K562 (cell line): Measurements from ENCODE around the gene NT5DC2. TPM values are rescaled to one million over a fixed set of nuclear protein-coding genes. Genes with fewer than 3 reads are reported as not detected.

Experiments
- ARHGAP35 ChIP-seq: fragments of 450-650 bp; IDR thresholded peaks from 2 replicates; pipeline ENCODE4 v1.6.1; 2018; ENCODE audit not compliant: partially characterized antibody
- ARID2 ChIP-seq: fragments of 450-650 bp; IDR thresholded peaks from 2 replicates; pipeline ENCODE4 v1.6.1; 2017; ENCODE audit warnings: antibody characterized with exemption, mild to moderate bottlenecking
- CC2D1A ChIP-seq: fragments of 450-650 bp; IDR thresholded peaks from 2 replicates; pipeline ENCODE4 v1.6.1; 2017; ENCODE audit warnings: mild to moderate bottlenecking
- CREB1 ChIP-seq, 2 experiments: sonication (generic) in 1 of 2; formaldehyde crosslinking in 1 of 2; IDR thresholded peaks; 2 replicates each; pipeline versions ENCODE4 v1.6.1 to v1.8.0; 2012 to 2022; ENCODE audit warnings: inconsistent platforms in 1 of 2, mild to moderate bottlenecking in 1 of 2, missing genetic modification reagents in 1 of 2, moderate library complexity in 1 of 2
- DACH1 ChIP-seq: fragments of 450-650 bp; IDR thresholded peaks from 2 replicates; pipeline ENCODE4 v1.6.1; 2018; ENCODE audit not compliant: partially characterized antibody
- GTF2A2 ChIP-seq: IDR thresholded peaks from 2 replicates; pipeline ENCODE4 v1.6.1; 2016; ENCODE audit warnings: mild to moderate bottlenecking, missing genetic modification characterization, missing compliant biosample characterization
- HDGF ChIP-seq: fragments of 450-650 bp; IDR thresholded peaks from 2 replicates; pipeline ENCODE4 v1.6.1; 2016
- KAT2B ChIP-seq: IDR thresholded peaks from one replicate; pipeline ENCODE4 v1.6.1; 2012; ENCODE audit warnings: low read depth, mild to moderate bottlenecking, control low read depth, inconsistent platforms, low read length, moderate library complexity
- L3MBTL2 ChIP-seq: fragments of 450-650 bp; IDR thresholded peaks from 2 replicates; pipeline ENCODE4 v1.6.1; 2016; ENCODE audit warnings: mild to moderate bottlenecking, moderate library complexity
- MIER1 ChIP-seq: fragments of 450-650 bp; IDR thresholded peaks from 2 replicates; pipeline ENCODE4 v1.6.1; 2016; ENCODE audit warnings: antibody characterized with exemption, mild to moderate bottlenecking, low read depth
- NCOA1 ChIP-seq: fragments of 450-650 bp; IDR thresholded peaks from 2 replicates; pipeline ENCODE4 v1.6.1; 2016; ENCODE audit warnings: low read depth
- NR3C1 ChIP-seq: sonication (generic); formaldehyde crosslinking; IDR thresholded peaks from 2 replicates; pipeline ENCODE4 v1.8.1; 2022; ENCODE audit warnings: missing genetic modification reagents
- SMARCB1 ChIP-seq: IDR thresholded peaks from 2 replicates; pipeline ENCODE4 v1.6.1; 2011; ENCODE audit warnings: improper control_type of control experiment, low read depth; ENCODE audit not compliant: insufficient read length
- SRSF9 ChIP-seq: fragments of 200-400 bp; formaldehyde crosslinking; IDR thresholded peaks from 2 replicates; pipeline ENCODE4 v1.6.1; 2017; ENCODE audit warnings: low read depth, low read length, borderline replicate concordance
- SUPT5H ChIP-seq: fragments of 450-650 bp; IDR thresholded peaks from 2 replicates; pipeline ENCODE4 v1.6.1; 2016
- TBP ChIP-seq: optimal IDR thresholded peaks from 2 replicates; pipeline ENCODE3; 2011; ENCODE audit warnings: low read depth, low read length, improper control_type of control experiment
- TFAM ChIP-seq: fragments of 250-450 bp; sonication (Bioruptor Pico); conservative IDR thresholded peaks from 2 replicates; pipeline ENCODE4 v1.5.0; 2021; ENCODE audit warnings: mild to moderate bottlenecking, moderate library complexity
- TSC22D4 ChIP-seq: fragments of 450-650 bp; IDR thresholded peaks from 2 replicates; pipeline ENCODE4 v1.6.1; 2016; ENCODE audit warnings: missing genetic modification characterization, missing biosample characterization, control low read depth
- ZNF12 ChIP-seq: sonication (generic); formaldehyde crosslinking; IDR thresholded peaks from 2 replicates; pipeline ENCODE4 v1.4.0; 2020; ENCODE audit warnings: mild to moderate bottlenecking, missing genetic modification reagents
- ZNF143 ChIP-seq: sonication (generic); formaldehyde crosslinking; IDR thresholded peaks from 2 replicates; pipeline ENCODE4 v1.9.0; 2022; ENCODE audit warnings: mild to moderate bottlenecking, missing genetic modification reagents
- ZNF217 ChIP-seq: sonication (generic); formaldehyde crosslinking; IDR thresholded peaks from 2 replicates; pipeline ENCODE4 v1.8.0; 2022; ENCODE audit warnings: mild to moderate bottlenecking, missing genetic modification reagents
- ZNF75A ChIP-seq: fragments of 450-650 bp; formaldehyde crosslinking; IDR thresholded peaks from 2 replicates; pipeline ENCODE4 v1.4.0; 2020; ENCODE audit warnings: mild to moderate bottlenecking
- polyA plus RNA-seq, 8 experiments: library from polyadenylated mRNA; depleted of rRNA in 4 of 8; stranded (reverse) in 5 of 8; unstranded in 3 of 8; fragments of >200 nt; fragmentation: Nextera tagmentation in 2 of 8; fragmentation: Illumina TruSeq in 1 of 8; extraction: Ambion mirVana in 2 of 8; extraction: Trizol in 1 of 8; gene quantifications; 2 replicates each; pipeline versions ENCODE4 v1.2.1 to v1.2.3, GENCODE V29; 2011 to 2014; ENCODE audit warnings: inconsistent platforms in 1 of 8, missing spikeins in 1 of 8
- total RNA-seq, 7 experiments: library from RNA; depleted of rRNA in 6 of 7; stranded (reverse); fragments of >200 nt in 6 of 7; fragmentation: Illumina TruSeq in 2 of 7; extraction: Trizol in 2 of 7; gene quantifications; 2 replicates each; pipeline versions ENCODE4 v1.2.1 to v1.2.3, GENCODE V29; 2011 to 2021; ENCODE audit warnings: low replicate concordance in 1 of 7
- TF ChIP-seq, protein P1 (sequence below): sonication (generic); formaldehyde crosslinking; IDR thresholded peaks from 2 replicates; pipeline ENCODE4 v1.8.1; 2023; ENCODE audit warnings: mild to moderate bottlenecking, missing genetic modification reagents, moderate library complexity
- TF ChIP-seq, protein P2 (sequence below): fragments of 450-650 bp; formaldehyde crosslinking; IDR thresholded peaks from 2 replicates; pipeline ENCODE4 v1.4.0; 2020; ENCODE audit warnings: mild to moderate bottlenecking, moderate library complexity
- TF ChIP-seq, protein P3 (sequence below): fragments of 250-450 bp; sonication (Bioruptor Pico); IDR thresholded peaks from 2 replicates; pipeline ENCODE4 v1.5.0; 2021
- TF ChIP-seq, protein P4 (sequence below): fragments of 250-450 bp; sonication (Bioruptor Pico); IDR thresholded peaks from 2 replicates; pipeline ENCODE4 v1.5.0; 2020; ENCODE audit warnings: mild to moderate bottlenecking

NT5DC2 gene
- total and polyA plus RNA-seq, 9 of the 15 experiments (the other 6 are each of a cell fraction or from before 2014, with no cell fraction given) = 25.6 to 168 (median 122) TPM

DNA sequence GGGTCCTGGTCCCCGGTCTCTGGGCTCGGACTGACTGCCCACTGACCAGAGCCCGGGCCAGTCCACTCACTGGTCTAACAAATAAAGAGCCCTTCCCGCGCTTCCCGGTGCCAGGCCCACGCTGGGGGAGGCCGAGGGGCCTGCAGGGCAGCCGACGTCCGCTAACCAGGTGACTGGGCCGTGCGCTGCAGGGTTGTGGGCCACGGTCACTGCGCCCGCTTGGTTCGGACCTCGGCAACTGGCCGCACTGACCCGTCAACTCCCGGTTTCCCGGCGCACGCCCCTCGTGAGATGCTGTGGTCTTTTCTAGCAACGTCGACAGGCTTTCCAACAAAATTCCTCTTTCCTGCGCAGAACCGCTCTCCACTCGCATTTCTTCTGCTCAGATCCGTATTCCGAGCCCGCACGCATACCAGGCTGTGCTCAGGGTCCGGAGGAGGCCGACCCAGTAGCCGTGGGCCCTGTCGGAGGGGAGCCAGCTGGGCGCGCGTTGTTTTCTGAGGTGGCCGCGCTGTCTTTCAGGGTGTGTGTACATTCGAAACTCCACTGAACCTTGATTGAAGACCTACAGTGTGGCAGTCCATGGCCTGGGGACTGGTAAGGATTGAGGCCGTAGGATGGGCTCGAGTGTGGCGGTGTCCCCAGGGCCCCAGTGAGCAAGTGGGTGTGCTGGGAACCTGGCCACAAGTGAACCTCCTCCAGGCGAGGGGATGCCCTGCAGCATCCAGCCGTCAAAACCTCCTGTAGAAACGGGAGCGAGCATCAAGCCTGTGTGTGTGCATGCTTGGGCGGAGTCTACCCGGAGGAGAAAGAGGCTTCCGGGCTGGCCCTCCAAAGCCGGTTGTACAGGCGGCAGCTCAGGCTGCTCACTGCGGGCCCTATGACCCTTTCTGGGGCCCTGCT is 875 bp upstream of the NT5DC2 start (continued):
- TF ChIP-seq, protein P1, sequence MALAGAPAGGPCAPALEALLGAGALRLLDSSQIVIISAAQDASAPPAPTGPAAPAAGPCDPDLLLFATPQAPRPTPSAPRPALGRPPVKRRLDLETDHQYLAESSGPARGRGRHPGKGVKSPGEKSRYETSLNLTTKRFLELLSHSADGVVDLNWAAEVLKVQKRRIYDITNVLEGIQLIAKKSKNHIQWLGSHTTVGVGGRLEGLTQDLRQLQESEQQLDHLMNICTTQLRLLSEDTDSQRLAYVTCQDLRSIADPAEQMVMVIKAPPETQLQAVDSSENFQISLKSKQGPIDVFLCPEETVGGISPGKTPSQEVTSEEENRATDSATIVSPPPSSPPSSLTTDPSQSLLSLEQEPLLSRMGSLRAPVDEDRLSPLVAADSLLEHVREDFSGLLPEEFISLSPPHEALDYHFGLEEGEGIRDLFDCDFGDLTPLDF (CRISPR knock-in tag) = no peak
- no peak for TF ChIP-seq TFAM (CRISPR knock-in tag)
- TF ChIP-seq ZNF143 (CRISPR knock-in tag) = no peak
- TF ChIP-seq HDGF = no peak
- TF ChIP-seq ARID2 = no peak
- TF ChIP-seq ZNF75A (CRISPR knock-in tag) = no peak
- TF ChIP-seq, protein P2, sequence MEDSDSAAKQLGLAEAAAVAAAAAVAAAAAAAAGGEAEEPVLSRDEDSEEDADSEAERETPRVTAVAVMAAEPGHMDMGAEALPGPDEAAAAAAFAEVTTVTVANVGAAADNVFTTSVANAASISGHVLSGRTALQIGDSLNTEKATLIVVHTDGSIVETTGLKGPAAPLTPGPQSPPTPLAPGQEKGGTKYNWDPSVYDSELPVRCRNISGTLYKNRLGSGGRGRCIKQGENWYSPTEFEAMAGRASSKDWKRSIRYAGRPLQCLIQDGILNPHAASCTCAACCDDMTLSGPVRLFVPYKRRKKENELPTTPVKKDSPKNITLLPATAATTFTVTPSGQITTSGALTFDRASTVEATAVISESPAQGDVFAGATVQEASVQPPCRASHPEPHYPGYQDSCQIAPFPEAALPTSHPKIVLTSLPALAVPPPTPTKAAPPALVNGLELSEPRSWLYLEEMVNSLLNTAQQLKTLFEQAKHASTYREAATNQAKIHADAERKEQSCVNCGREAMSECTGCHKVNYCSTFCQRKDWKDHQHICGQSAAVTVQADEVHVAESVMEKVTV (CRISPR knock-in tag) = no peak
- TF ChIP-seq CC2D1A = no peak; the same call in none of the 2 replicates
- TF ChIP-seq SUPT5H = no peak
- TF ChIP-seq, protein P3, sequence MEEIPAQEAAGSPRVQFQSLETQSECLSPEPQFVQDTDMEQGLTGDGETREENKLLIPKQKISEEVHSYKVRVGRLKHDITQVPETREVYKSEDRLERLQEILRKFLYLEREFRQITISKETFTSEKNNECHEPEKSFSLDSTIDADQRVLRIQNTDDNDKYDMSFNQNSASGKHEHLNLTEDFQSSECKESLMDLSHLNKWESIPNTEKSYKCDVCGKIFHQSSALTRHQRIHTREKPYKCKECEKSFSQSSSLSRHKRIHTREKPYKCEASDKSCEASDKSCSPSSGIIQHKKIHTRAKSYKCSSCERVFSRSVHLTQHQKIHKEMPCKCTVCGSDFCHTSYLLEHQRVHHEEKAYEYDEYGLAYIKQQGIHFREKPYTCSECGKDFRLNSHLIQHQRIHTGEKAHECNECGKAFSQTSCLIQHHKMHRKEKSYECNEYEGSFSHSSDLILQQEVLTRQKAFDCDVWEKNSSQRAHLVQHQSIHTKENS (CRISPR knock-in tag) = no peak
- TF ChIP-seq TBP = no peak
- TF ChIP-seq NR3C1 (CRISPR knock-in tag) = no peak
- TF ChIP-seq GTF2A2 = no peak
- no peak for TF ChIP-seq ZNF12
- no peak for TF ChIP-seq ARHGAP35
- TF ChIP-seq SMARCB1 = no peak
- TF ChIP-seq DACH1 = no peak
- TF ChIP-seq, protein P4, sequence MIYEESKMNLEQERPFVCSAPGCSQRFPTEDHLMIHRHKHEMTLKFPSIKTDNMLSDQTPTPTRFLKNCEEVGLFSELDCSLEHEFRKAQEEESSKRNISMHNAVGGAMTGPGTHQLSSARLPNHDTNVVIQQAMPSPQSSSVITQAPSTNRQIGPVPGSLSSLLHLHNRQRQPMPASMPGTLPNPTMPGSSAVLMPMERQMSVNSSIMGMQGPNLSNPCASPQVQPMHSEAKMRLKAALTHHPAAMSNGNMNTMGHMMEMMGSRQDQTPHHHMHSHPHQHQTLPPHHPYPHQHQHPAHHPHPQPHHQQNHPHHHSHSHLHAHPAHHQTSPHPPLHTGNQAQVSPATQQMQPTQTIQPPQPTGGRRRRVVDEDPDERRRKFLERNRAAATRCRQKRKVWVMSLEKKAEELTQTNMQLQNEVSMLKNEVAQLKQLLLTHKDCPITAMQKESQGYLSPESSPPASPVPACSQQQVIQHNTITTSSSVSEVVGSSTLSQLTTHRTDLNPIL (CRISPR knock-in tag) = no peak
- TF ChIP-seq SRSF9 = no peak
- TF ChIP-seq CREB1 (IDR thresholded peaks at IDR 0.05) = no peak
- no peak for TF ChIP-seq CREB1 (CRISPR knock-in tag; IDR thresholded peaks at IDR 0.05)
- no peak for TF ChIP-seq NCOA1
- TF ChIP-seq KAT2B = no peak
- TF ChIP-seq TSC22D4 (tag) = no peak
- TF ChIP-seq L3MBTL2 = peak; percentile 45
- no peak for TF ChIP-seq MIER1
- TF ChIP-seq ZNF217 (CRISPR knock-in tag) = no peak
